ENCODE measurements around the gene PARK7. TPM values are rescaled to one million over a fixed set of nuclear protein-coding genes. Genes with fewer than 3 reads are reported as not detected.
"Not testable (repeated sequence)": the region's sequence is repeated elsewhere in the genome, so short reads cannot be mapped to it uniquely, and the experiment has no call there.

Gene PARK7
- total RNA-seq, 4 donors from 2014 or later: 222 to 327 (median 257) TPM

DNA sequence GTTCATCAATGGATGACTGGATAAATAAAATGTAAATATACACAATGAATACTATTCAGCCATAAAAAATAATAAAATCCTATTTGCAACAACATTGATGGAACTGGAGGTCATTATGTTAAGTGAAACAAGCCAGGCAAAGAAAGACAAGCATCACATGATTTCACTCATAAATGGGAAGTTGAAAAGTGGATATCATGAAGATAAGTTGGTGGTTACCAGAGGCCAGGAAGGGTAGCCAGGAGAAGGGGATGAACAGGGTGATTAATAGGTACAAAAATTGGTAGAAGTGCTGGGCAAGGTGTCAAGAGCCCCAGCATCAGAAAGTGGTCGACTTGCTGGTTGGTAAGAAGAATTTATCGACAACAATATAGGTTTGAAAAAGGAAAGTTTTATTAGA, 1.3 kb upstream of the PARK7 start:
- no peaks in the 10 kb centered on the region for H3K9me3 ChIP-seq
- no peaks in the 10 kb centered on the region for H3K27me3 ChIP-seq
- H3K4me3 ChIP-seq (replicated peaks in 1 of 3): no peak overlapping the region
- H3K4me1 ChIP-seq: peaks cover 8 to 18% of the 10 kb centered on the region in 2 donors
- intact Hi-C loops (cut with DNase I): no loop called here
- H3K27ac ChIP-seq: no peak overlapping the region
- H3K36me3 ChIP-seq: peaks cover 13 to 15% of the 10 kb centered on the region in 2 donors
- TF ChIP-seq POLR2A (IDR thresholded peaks at IDR 0.05) (no peak), CTCF (IDR thresholded peaks at IDR 0.05) (no peak)
- DNase-seq: no peak
- 86 to 91% methylated on average over 2 of the region's 2 CpGs for WGBS, 2 donors

GRCh38 chr1:7960867-7961215, 670 bp upstream of the PARK7 start:
- H3K36me3 ChIP-seq: peaks cover 15 to 19% of the 10 kb centered on the region in 2 donors
- DNase-seq: no peak
- peaks cover 11 to 22% of the 10 kb centered on the region in 2 donors for H3K4me1 ChIP-seq
- TF ChIP-seq CTCF (IDR thresholded peaks at IDR 0.05) (no peak), POLR2A (IDR thresholded peaks at IDR 0.05) (no peak)
- intact Hi-C loops (cut with DNase I): no loop called here
- H3K9me3 ChIP-seq: no peaks in the 10 kb centered on the region
- H3K27me3 ChIP-seq: no peaks in the 10 kb centered on the region
- 2% methylated on average over 3 of the region's 3 CpGs for WGBS, 2 donors
- H3K4me3 ChIP-seq (replicated peaks in 1 of 3): peak overlapping the region; percentile 49 to 65 (median 59)
- peak overlapping the region; percentile 72 to 96 (median 87) for H3K27ac ChIP-seq

GRCh38 chr1:7962014-7962335, 464 bp downstream of the PARK7 start:
- H3K4me3 ChIP-seq (replicated peaks in 1 of 3): peak overlapping the region; percentile 65 to 80 (median 66)
- no peak for DNase-seq
- 1% methylated on average over 10 of the region's 10 CpGs for WGBS, 2 donors
- intact Hi-C loops (cut with DNase I): no loop called here
- H3K4me1 ChIP-seq: peaks cover 20 to 33% of the 10 kb centered on the region in 2 donors
- TF ChIP-seq POLR2A (IDR thresholded peaks at IDR 0.05) (no peak), CTCF (IDR thresholded peaks at IDR 0.05) (no peak)
- no peaks in the 10 kb centered on the region for H3K27me3 ChIP-seq
- peaks cover 20 to 22% of the 10 kb centered on the region in 2 donors for H3K36me3 ChIP-seq
- H3K9me3 ChIP-seq: no peaks in the 10 kb centered on the region
- H3K27ac ChIP-seq: peak overlapping the region; percentile 70 to 96 (median 90)

GRCh38 chr1:7962636-7963377, 1.3 kb downstream of the PARK7 start:
- H3K4me1 ChIP-seq: peaks cover 28 to 41% of the 10 kb centered on the region in 2 donors
- no peaks in the 10 kb centered on the region for H3K9me3 ChIP-seq
- H3K36me3 ChIP-seq: peaks cover 22 to 24% of the 10 kb centered on the region in 2 donors
- DNase-seq: no peak
- intact Hi-C loops (cut with DNase I): no loop called here
- no peaks in the 10 kb centered on the region for H3K27me3 ChIP-seq
- WGBS, 2 donors: 87% methylated on average over 11 of the region's 11 CpGs
- H3K27ac ChIP-seq: peak overlapping the region in 1 of 3 donors; percentile 90
- no peak for TF ChIP-seq CTCF (IDR thresholded peaks at IDR 0.05)
- no peak for TF ChIP-seq POLR2A (IDR thresholded peaks at IDR 0.05)
- peak overlapping the region in 1 of 3 donors; percentile 65 for H3K4me3 ChIP-seq (replicated peaks in 1 of 3)

DNA sequence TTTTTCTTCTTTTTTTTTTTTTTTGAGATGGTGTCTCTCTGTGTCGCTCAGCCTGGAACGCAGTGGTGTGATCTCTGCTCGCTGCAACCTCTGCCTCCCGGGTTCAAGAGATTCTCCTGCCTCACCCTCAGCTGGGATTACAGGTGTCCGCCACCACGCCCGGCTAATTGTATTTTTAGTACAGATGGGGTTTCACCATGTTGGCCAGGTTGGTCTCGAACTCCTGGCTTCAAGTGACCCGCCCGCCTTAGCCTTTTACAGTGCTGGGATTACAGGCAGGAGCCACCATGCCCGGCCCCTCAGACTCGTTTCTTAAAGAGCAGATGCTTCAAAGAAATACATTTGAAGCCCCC, 1.8 kb downstream of the PARK7 start:
- 94 to 97% methylated on average over 12 of the region's 12 CpGs for WGBS, 2 donors
- intact Hi-C loops (cut with DNase I); H3K9me3 ChIP-seq; H3K27me3 ChIP-seq; H3K4me3 ChIP-seq (replicated peaks in 1 of 3); DNase-seq; H3K27ac ChIP-seq: not testable (repeated sequence)
- peaks cover 31 to 43% of the 10 kb centered on the region in 2 donors for H3K4me1 ChIP-seq
- peaks cover 22 to 24% of the 10 kb centered on the region in 2 donors for H3K36me3 ChIP-seq

DNA sequence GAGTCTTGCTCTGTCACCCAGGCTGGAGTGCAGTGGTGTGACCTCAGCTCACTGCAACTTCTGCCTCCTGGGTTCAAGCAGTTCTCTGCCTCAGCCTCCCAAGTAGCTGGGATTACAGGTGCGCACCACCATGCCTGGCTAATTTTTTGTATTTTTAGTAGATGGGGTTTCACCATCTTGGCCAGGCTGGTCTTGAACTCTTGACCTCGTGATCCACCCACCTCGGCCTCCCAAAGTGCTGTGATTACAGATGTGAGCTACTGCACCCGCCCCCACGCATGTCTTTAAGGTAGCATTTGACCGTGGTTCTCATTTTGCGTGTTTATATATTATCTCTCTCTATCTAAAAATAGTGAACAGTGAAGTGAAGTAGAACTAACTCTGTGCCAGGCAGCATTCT, 2.3 kb downstream of the PARK7 start:
- DNase-seq; H3K9me3 ChIP-seq; H3K27ac ChIP-seq; intact Hi-C loops (cut with DNase I); H3K27me3 ChIP-seq; H3K4me3 ChIP-seq (replicated peaks in 1 of 3): not testable (repeated sequence)
- H3K4me1 ChIP-seq: peaks cover 31 to 43% of the 10 kb centered on the region in 2 donors
- 95 to 96% methylated on average over 7 of the region's 7 CpGs for WGBS, 2 donors
- H3K36me3 ChIP-seq: peaks cover 26 to 27% of the 10 kb centered on the region in 2 donors

Measured in thyroid gland (tissue), 4 donors.